K562 (cell line): Measurements from ENCODE around the gene BEST4. TPM values are rescaled to one million over a fixed set of nuclear protein-coding genes. Genes with fewer than 3 reads are reported as not detected.
A peak's percentile ranks its signal among the peaks of the same experiment; 100 is the strongest.

Source experiments
- ATF7 ChIP-seq: fragments of 450-650 bp; IDR thresholded peaks from 2 replicates; pipeline ENCODE4 v1.7.1; 2014; ENCODE audit warnings: mild to moderate bottlenecking, moderate library complexity
- BACH1 ChIP-seq: fragments of 200-800 bp; sonication (Bioruptor generic); IDR thresholded peaks from 2 replicates; pipeline ENCODE4 v1.6.1; 2016; ENCODE audit warnings: missing genetic modification characterization, missing compliant biosample characterization
- BRD9 ChIP-seq: fragments of 450-650 bp; IDR thresholded peaks from 2 replicates; pipeline ENCODE4 v1.6.1; 2018; ENCODE audit warnings: low read depth; ENCODE audit not compliant: partially characterized antibody
- CBX2 ChIP-seq: fragments of 200-600 bp; sonication (generic); IDR thresholded peaks from one replicate; pipeline ENCODE4 v1.6.1; 2012; ENCODE audit warnings: mild to moderate bottlenecking, low read length, inconsistent platforms; ENCODE audit not compliant: insufficient read depth, poor library complexity, severe bottlenecking
- CLOCK ChIP-seq: fragments of 250-450 bp; sonication (Bioruptor Pico); IDR thresholded peaks from 2 replicates; pipeline ENCODE4 v1.4.0; 2020; ENCODE audit warnings: mild to moderate bottlenecking, moderate library complexity, borderline replicate concordance
- FOXJ2 ChIP-seq: fragments of 200-800 bp; sonication (Bioruptor generic); IDR thresholded peaks from 2 replicates; pipeline ENCODE4 v1.6.1; 2016; ENCODE audit warnings: missing genetic modification characterization, missing compliant biosample characterization
- FOXK1 ChIP-seq: sonication (generic); formaldehyde crosslinking; IDR thresholded peaks from 2 replicates; pipeline ENCODE4 v1.8.0; 2022; ENCODE audit warnings: missing genetic modification reagents, mild to moderate bottlenecking, borderline replicate concordance
- FOXP1 ChIP-seq: sonication (generic); formaldehyde crosslinking; IDR thresholded peaks from 2 replicates; pipeline ENCODE4 v1.8.0; 2022; ENCODE audit warnings: mild to moderate bottlenecking, missing genetic modification reagents
- GTF3C2 ChIP-seq: IDR thresholded peaks from 3 replicates; pipeline ENCODE4 v1.6.1; 2011; ENCODE audit warnings: borderline replicate concordance, mild to moderate bottlenecking, moderate library complexity; ENCODE audit not compliant: insufficient read length; ENCODE audit errors: extremely low read depth
- HIVEP1 ChIP-seq: fragments of 250-450 bp; sonication (Bioruptor Pico); IDR thresholded peaks from 2 replicates; pipeline ENCODE4 v1.4.0; 2020; ENCODE audit warnings: mild to moderate bottlenecking
- MEF2A ChIP-seq: IDR thresholded peaks from 2 replicates; pipeline ENCODE4 v1.6.1; 2011; ENCODE audit warnings: low read depth, mild to moderate bottlenecking, low read length, moderate library complexity; ENCODE audit not compliant: control insufficient read depth
- MLX ChIP-seq, 2 experiments: fragments of 450-650 bp in 1 of 2; sonication (generic) in 1 of 2; formaldehyde crosslinking; conservative IDR thresholded peaks; 2 replicates each; pipeline versions ENCODE4 v1.4.0 to v1.8.1; 2020 to 2022; ENCODE audit warnings: mild to moderate bottlenecking in 1 of 2, missing genetic modification reagents in 1 of 2
- RBM34 ChIP-seq: fragments of 200-400 bp; formaldehyde crosslinking; IDR thresholded peaks from 2 replicates; pipeline ENCODE4 v1.6.1; 2018; ENCODE audit warnings: low read length, borderline replicate concordance; ENCODE audit not compliant: insufficient read depth
- STAT5B ChIP-seq: fragments of 250-450 bp; sonication (Bioruptor Pico); IDR thresholded peaks from 2 replicates; pipeline ENCODE4 v1.8.0; 2021; ENCODE audit warnings: mild to moderate bottlenecking, inconsistent platforms
- TFAP4 ChIP-seq: sonication (generic); formaldehyde crosslinking; IDR thresholded peaks from 2 replicates; pipeline ENCODE4 v1.8.0; 2022; ENCODE audit warnings: missing genetic modification reagents, mild to moderate bottlenecking, moderate library complexity, borderline replicate concordance
- THAP7 ChIP-seq: fragments of 250-450 bp; sonication (Bioruptor Pico); IDR thresholded peaks from 2 replicates; pipeline ENCODE4 v1.5.0; 2021
- U2AF1 ChIP-seq: fragments of 200-400 bp; formaldehyde crosslinking; optimal IDR thresholded peaks from 2 replicates; pipeline ENCODE3; 2017; ENCODE audit warnings: mild to moderate bottlenecking, low read depth, low read length, moderate library complexity
- ZNF551 ChIP-seq: fragments of 250-450 bp; sonication (Bioruptor Pico); IDR thresholded peaks from 2 replicates; pipeline ENCODE4 v1.5.0; 2021; ENCODE audit warnings: mild to moderate bottlenecking, moderate library complexity
- ZNF696 ChIP-seq: fragments of 250-450 bp; sonication (Bioruptor Pico); conservative IDR thresholded peaks from 2 replicates; pipeline ENCODE4 v1.4.0; 2020; ENCODE audit warnings: mild to moderate bottlenecking, moderate library complexity
- polyA plus RNA-seq, 8 experiments: library from polyadenylated mRNA; depleted of rRNA in 4 of 8; stranded (reverse) in 5 of 8; unstranded in 3 of 8; fragments of >200 nt; fragmentation: Nextera tagmentation in 2 of 8; fragmentation: Illumina TruSeq in 1 of 8; extraction: Ambion mirVana in 2 of 8; extraction: Trizol in 1 of 8; gene quantifications; 2 replicates each; pipeline versions ENCODE4 v1.2.1 to v1.2.3, GENCODE V29; 2011 to 2014; ENCODE audit warnings: inconsistent platforms in 1 of 8, missing spikeins in 1 of 8
- total RNA-seq, 7 experiments: library from RNA; depleted of rRNA in 6 of 7; stranded (reverse); fragments of >200 nt in 6 of 7; fragmentation: Illumina TruSeq in 2 of 7; extraction: Trizol in 2 of 7; gene quantifications; 2 replicates each; pipeline versions ENCODE4 v1.2.1 to v1.2.3, GENCODE V29; 2011 to 2021; ENCODE audit warnings: low replicate concordance in 1 of 7

The BEST4 gene
- total and polyA plus RNA-seq, 9 of the 15 experiments (the other 6 are each of a cell fraction or from before 2014, with no cell fraction given): 0.07 to 0.11 TPM; not detected in 7

- no peak for TF ChIP-seq CBX2
- TF ChIP-seq ZNF696 (CRISPR knock-in tag): no peak
- TF ChIP-seq FOXP1 (CRISPR knock-in tag): peak; percentile 80
- 0 out of 4 replicates have a peak, but pooled peaks of 1 of the 2 experiments have one; percentile 65 for TF ChIP-seq MLX (CRISPR knock-in tag; conservative IDR thresholded peaks at IDR 0.05)
- no peak for TF ChIP-seq GTF3C2
- TF ChIP-seq U2AF1: no peak
- peak; percentile 95 for TF ChIP-seq ATF7
- peak; percentile 100 for TF ChIP-seq TFAP4
- no peak for TF ChIP-seq MEF2A
- peak; percentile 93 for TF ChIP-seq BRD9
- no peak for TF ChIP-seq RBM34
- TF ChIP-seq BACH1 (tag): no peak
- TF ChIP-seq FOXJ2 (tag): no peak; the same call in 1 of the 2 replicates
- peak; percentile 68; the same call in 1 of the 2 replicates for TF ChIP-seq FOXK1 (CRISPR knock-in tag)
- TF ChIP-seq HIVEP1 (CRISPR knock-in tag): peak; percentile 38; the same call in 1 of the 2 replicates
- TF ChIP-seq THAP7 (CRISPR knock-in tag): no peak
- TF ChIP-seq STAT5B: no peak
- TF ChIP-seq ZNF551 (CRISPR knock-in tag): no peak
- TF ChIP-seq CLOCK (CRISPR knock-in tag): no peak
Observed at GRCh38 chr1:44799770-44800584, 12.0 kb upstream of the BEST4 start, which contains the start of gene PLK3 (continued).
